Activated CD4-positive, CD25-positive, alpha-beta regulatory T cell treated with anti-CD3 and anti-CD28 coated beads, Interleukin-2, amount 50 U/mL, for 24 hours (primary cell): ENCODE results near the gene AUTS2.

Experiments used
- ATAC-seq, 2 donors: fragments of 150-1000 bp; cut with Tn5 transposase; one replicate each; pipeline ENCODE4 v1.10.0; 2021; ENCODE audit warnings: mild to moderate bottlenecking in 1 of 2, moderate library complexity in 1 of 2

The AUTS2 gene

GRCh38 chr7:69598081-69598486 lies at the start of gene AUTS2:
TSS of gene AUTS2 (plus strand) at chr7:69598475. CDS start at chr7:69599654, 1,179 bp downstream.
- ATAC-seq: peak; percentile 41 to 44

GRCh38 chr7:69550991-69551390 lies 47.3 kb upstream of the AUTS2 start:
- ATAC-seq: no peak

- no peak for ATAC-seq
These were observed 45.1 kb upstream of the AUTS2 start for GRCh38 chr7:69553190-69553589.

- no peak for ATAC-seq
These were observed 36.9 kb upstream of the AUTS2 start for GRCh38 chr7:69561266-69561960.

- ATAC-seq: no peak
These were observed 33.5 kb upstream of the AUTS2 start for GRCh38 chr7:69564454-69565417.

- ATAC-seq: no peak
These were observed 30.5 kb upstream of the AUTS2 start for GRCh38 chr7:69567800-69568199.

- no peak for ATAC-seq
These were observed 30.0 kb upstream of the AUTS2 start for GRCh38 chr7:69568266-69568665.

- no peak for ATAC-seq
These were observed 22.6 kb upstream of the AUTS2 start for GRCh38 chr7:69575651-69576050.

GRCh38 chr7:69577221-69577620 lies 21.1 kb upstream of the AUTS2 start:
- ATAC-seq: no peak

GRCh38 chr7:69585169-69585568 lies 13.1 kb upstream of the AUTS2 start:
- no peak for ATAC-seq

GRCh38 chr7:69586321-69586720 lies 12.0 kb upstream of the AUTS2 start:
- ATAC-seq: no peak

- ATAC-seq: no peak
These were observed 9.5 kb upstream of the AUTS2 start for GRCh38 chr7:69588773-69589172.

GRCh38 chr7:69591805-69592204 lies 6.5 kb upstream of the AUTS2 start:
- ATAC-seq: no peak

- ATAC-seq: no peak
These were observed 4.8 kb upstream of the AUTS2 start for GRCh38 chr7:69593511-69593910.

GRCh38 chr7:69595415-69595814 lies 2.9 kb upstream of the AUTS2 start:
- no peak for ATAC-seq

- ATAC-seq: no peak
These were observed 2.2 kb upstream of the AUTS2 start for GRCh38 chr7:69596056-69596455.

GRCh38 chr7:69596723-69597277 lies 1.5 kb upstream of the AUTS2 start:
- no peak for ATAC-seq

GRCh38 chr7:69597278-69598076 lies 798 bp upstream of the AUTS2 start:
- ATAC-seq: no peak

GRCh38 chr7:69598487-69599285 lies 411 bp downstream of the AUTS2 start:
- no peak for ATAC-seq

GRCh38 chr7:69599286-69599954 lies 1.1 kb downstream of the AUTS2 start:
- no peak for ATAC-seq
